Vagina (tissue), 2 donors: ENCODE data around the gene ADISSP.

Source experiments
- CTCF ChIP-seq, 3 experiments: fragments of 450-650 bp in 2 of 3; fragments of 200-600 bp in 1 of 3; sonication (generic) in 1 of 3; IDR thresholded peaks; one replicate each; pipeline ENCODE4 v1.5.1; 2017 to 2019; ENCODE audit warnings: antibody characterized with exemption in 3 of 3, mild to moderate bottlenecking in 2 of 3, moderate library complexity in 2 of 3
- POLR2A ChIP-seq, 2 donors: fragments of 450-650 bp; IDR thresholded peaks; one replicate each; pipeline ENCODE4 v1.6.1; 2017; ENCODE audit warnings: antibody characterized with exemption in 2 of 2, mild to moderate bottlenecking in 2 of 2, moderate library complexity in 2 of 2
- POLR2AphosphoS5 ChIP-seq, 2 donors: sonication (generic); formaldehyde crosslinking; IDR thresholded peaks; one replicate each; pipeline ENCODE4 v1.9.0; 2017; ENCODE audit warnings: antibody characterized with exemption in 2 of 2, mild to moderate bottlenecking in 2 of 2, low read depth in 1 of 2; ENCODE audit not compliant: insufficient read depth in 1 of 2

- TF ChIP-seq CTCF (IDR thresholded peaks at IDR 0.05) (no peak), POLR2A (IDR thresholded peaks at IDR 0.05) (no peak), POLR2AphosphoS5 (IDR thresholded peaks at IDR 0.05; ENCODE audit: insufficient read depth in 1 of 2, low read depth in 1 of 2) (no peak)
Measured at GRCh38 chr20:3815703-3816315, 48.3 kb upstream of the ADISSP start.
